IPS DF 19.7 (cell line): ENCODE measurements around the gene ASB13.

Source experiments
- DNase-seq: peaks from one replicate; pipeline ENCODE4 v3.0.0-alpha.2; 2013; ENCODE audit warnings: low read depth, low spot score

ASB13 gene

GRCh38 chr10:5648494-5649457 lies 17.6 kb downstream of the ASB13 start:
- DNase-seq = no peak

- no peak for DNase-seq
Measured at GRCh38 chr10:5647507-5648240, 18.7 kb downstream of the ASB13 start.

GRCh38 chr10:5645944-5646617 lies 20.3 kb downstream of the ASB13 start:
- DNase-seq = no peak

GRCh38 chr10:5645375-5645774 lies 21.0 kb downstream of the ASB13 start:
- no peak for DNase-seq

GRCh38 chr10:5644930-5645329 lies 21.5 kb downstream of the ASB13 start:
- DNase-seq = no peak

GRCh38 chr10:5643346-5644067 lies 22.9 kb downstream of the ASB13 start:
- DNase-seq = no peak

GRCh38 chr10:5641501-5641900 lies 24.9 kb downstream of the ASB13 start:
- DNase-seq = no peak

- DNase-seq = no peak
Measured at GRCh38 chr10:5640501-5640900, 25.9 kb downstream of the ASB13 start.

GRCh38 chr10:5640036-5640435 lies 26.4 kb downstream of the ASB13 start:
- no peak for DNase-seq

- DNase-seq = no peak
Measured at GRCh38 chr10:5639066-5639465, 27.3 kb downstream of the ASB13 start.

GRCh38 chr10:5638494-5638893 lies 27.9 kb downstream of the ASB13 start:
- DNase-seq = no peak

GRCh38 chr10:5634918-5635317 lies 31.5 kb downstream of the ASB13 start:
- DNase-seq = no peak

- no peak for DNase-seq
Measured at GRCh38 chr10:5633166-5633749, 33.1 kb downstream of the ASB13 start.

GRCh38 chr10:5632446-5632845 lies 33.9 kb downstream of the ASB13 start:
- no peak for DNase-seq

GRCh38 chr10:5631936-5632335 lies 34.5 kb downstream of the ASB13 start:
- DNase-seq = no peak

- DNase-seq = no peak
Measured at GRCh38 chr10:5630112-5630436, 36.3 kb downstream of the ASB13 start.

- peak; percentile 42 for DNase-seq
Measured at GRCh38 chr10:5629303-5630111, 36.9 kb downstream of the ASB13 start.

- no peak for DNase-seq
Measured at GRCh38 chr10:5628451-5629302, 37.7 kb downstream of the ASB13 start.

- no peak for DNase-seq
Measured at GRCh38 chr10:5627486-5628044, 38.8 kb downstream of the ASB13 start.
